ENCODE results near the gene C2orf80. TPM values are rescaled to one million over a fixed set of nuclear protein-coding genes. Genes with fewer than 3 reads are reported as not detected.

Gene C2orf80
- polyA plus RNA-seq, 1 of the 3 experiments (the other 2 are of a cell fraction): not detected

- WGBS (ENCODE audit: low lambda C conversion rate): 63% methylated on average over 1 of the region's 1 CpG
- ChIA-PET CTCF (interaction anchor here (0.8 to 1.3 kb wide), 4 partner anchors 22 to 482 kb away, joined by 3 to 4 read pairs (median 3); no protein-coding TSS in a partner anchor), POLR2A (no interaction called here)
- no peaks in the 10 kb centered on the region for H3F3A ChIP-seq (replicated peaks; ENCODE audit: insufficient read depth)
- TF ChIP-seq GATA2 (CRISPR knock-in tag; IDR thresholded peaks at IDR 0.05) (no peak), PBX3 (IDR thresholded peaks at IDR 0.05) (no peak), MEF2A (IDR thresholded peaks at IDR 0.05; ENCODE audit: borderline replicate concordance, low read depth) (no peak), FOXJ3 (CRISPR knock-in tag; IDR thresholded peaks at IDR 0.05) (no peak), FOXM1 (IDR thresholded peaks at IDR 0.05; ENCODE audit: low read depth) (no peak), EP300 (IDR thresholded peaks at IDR 0.05; ENCODE audit: borderline replicate concordance in 1 of 2, low read depth in 1 of 2, low read length in 1 of 2) (no peak), RXRA (IDR thresholded peaks at IDR 0.05; ENCODE audit: borderline replicate concordance, low read depth) (no peak), EZH2phosphoT487 (IDR thresholded peaks at IDR 0.05; ENCODE audit: borderline replicate concordance, low read depth) (no peak), FOSL2 (IDR thresholded peaks at IDR 0.05; ENCODE audit: borderline replicate concordance, low read depth) (no peak), TCF12 (IDR thresholded peaks at IDR 0.05) (no peak), RCOR1 (IDR thresholded peaks at IDR 0.05; ENCODE audit: low read length) (no peak), SMC3 (IDR thresholded peaks at IDR 0.05; ENCODE audit: low read depth, low read length) (no peak), GABPA (IDR thresholded peaks at IDR 0.05; ENCODE audit: low read depth) (no peak), CTCF (IDR thresholded peaks at IDR 0.05) (no peak), POLR2AphosphoS5 (IDR thresholded peaks at IDR 0.05; ENCODE audit: low read depth, low read length) (no peak), RAD21 (IDR thresholded peaks at IDR 0.05; ENCODE audit: low read length) (no peak), SIN3A (IDR thresholded peaks at IDR 0.05; ENCODE audit: borderline replicate concordance, low read depth, low read length) (no peak)
- TF ChIP-seq, protein P1, sequence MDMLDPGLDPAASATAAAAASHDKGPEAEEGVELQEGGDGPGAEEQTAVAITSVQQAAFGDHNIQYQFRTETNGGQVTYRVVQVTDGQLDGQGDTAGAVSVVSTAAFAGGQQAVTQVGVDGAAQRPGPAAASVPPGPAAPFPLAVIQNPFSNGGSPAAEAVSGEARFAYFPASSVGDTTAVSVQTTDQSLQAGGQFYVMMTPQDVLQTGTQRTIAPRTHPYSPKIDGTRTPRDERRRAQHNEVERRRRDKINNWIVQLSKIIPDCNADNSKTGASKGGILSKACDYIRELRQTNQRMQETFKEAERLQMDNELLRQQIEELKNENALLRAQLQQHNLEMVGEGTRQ (IDR thresholded peaks at IDR 0.05; ENCODE audit: borderline replicate concordance, low read depth, low read length): no peak
- TF ChIP-seq, protein P2, sequence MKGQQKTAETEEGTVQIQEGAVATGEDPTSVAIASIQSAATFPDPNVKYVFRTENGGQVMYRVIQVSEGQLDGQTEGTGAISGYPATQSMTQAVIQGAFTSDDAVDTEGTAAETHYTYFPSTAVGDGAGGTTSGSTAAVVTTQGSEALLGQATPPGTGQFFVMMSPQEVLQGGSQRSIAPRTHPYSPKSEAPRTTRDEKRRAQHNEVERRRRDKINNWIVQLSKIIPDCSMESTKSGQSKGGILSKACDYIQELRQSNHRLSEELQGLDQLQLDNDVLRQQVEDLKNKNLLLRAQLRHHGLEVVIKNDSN (IDR thresholded peaks at IDR 0.05; ENCODE audit: borderline replicate concordance, low read depth): no peak
- H3K27ac ChIP-seq (ENCODE audit: low read depth in 2 of 2, low read length in 1 of 2): no peak overlapping the region
- H2AFZ ChIP-seq (ENCODE audit: low read depth): no peak overlapping the region
- H4K20me1 ChIP-seq (ENCODE audit: insufficient read depth): no peaks in the 10 kb centered on the region
- H3K9me3 ChIP-seq: no peaks in the 10 kb centered on the region
- no peak overlapping the region for H3K4me3 ChIP-seq (ENCODE audit: low read depth in 2 of 2, low read length in 1 of 2)
- no peak for DNase-seq
- H3K79me2 ChIP-seq (ENCODE audit: insufficient read depth): no peaks in the 10 kb centered on the region
- H3K9ac ChIP-seq: no peak overlapping the region
- no peaks in the 10 kb centered on the region for H3K27me3 ChIP-seq (ENCODE audit: insufficient read depth)
- no peak overlapping the region for H3K4me2 ChIP-seq
- no peaks in the 10 kb centered on the region for H3K9me2 ChIP-seq
- H3K36me3 ChIP-seq (replicated peaks in 1 of 2; ENCODE audit: control insufficient read depth in 1 of 2, insufficient read depth in 2 of 2, low read length in 1 of 2): no peaks in the 10 kb centered on the region
- no peaks in the 10 kb centered on the region for H3K4me1 ChIP-seq (ENCODE audit: control insufficient read depth in 1 of 2, insufficient read depth in 2 of 2, low read depth in 1 of 2, low read length in 1 of 2)
Measured at GRCh38 chr2:208228476-208228875, 38.6 kb upstream of the C2orf80 start.
